T47D (cell line): ENCODE measurements around the gene TK2.
"Not testable (repeated sequence)": the region's sequence is repeated elsewhere in the genome, so short reads cannot be mapped to it uniquely, and the experiment has no call there.

ENCODE experiments used
- DNase-seq, 2 experiments: peaks; one replicate each; pipeline versions ENCODE4 v3.0.0 to v3.0.0-alpha.2; 2011 to 2012; ENCODE audit warnings: low read depth in 1 of 2, low spot score in 1 of 2
- JUND ChIP-seq: IDR thresholded peaks from 2 replicates; pipeline ENCODE4 v1.6.1; 2012; ENCODE audit warnings: low read depth
- in situ Hi-C: cut with HindIII; loops from 2 replicates; pipeline ENCODE4 v1.10.0; 2016; ENCODE audit warnings: low sequenced_read_pairs, low pct_unique_long_range_greater_than_20kb

TK2 gene

GRCh38 chr16:66585481-66586239, 35.7 kb upstream of the TK2 start:
- in situ Hi-C loops = no loop called here
- TF ChIP-seq JUND = no peak
- no peak for DNase-seq

GRCh38 chr16:66581246-66581952, 31.5 kb upstream of the TK2 start:
- TF ChIP-seq JUND = no peak
- no peak for DNase-seq
- in situ Hi-C loops = no loop called here

GRCh38 chr16:66580605-66581209, 30.8 kb upstream of the TK2 start:
- peak; percentile 72 to 84 for DNase-seq
- in situ Hi-C loops = no loop called here
- TF ChIP-seq JUND = no peak

GRCh38 chr16:66578651-66579531, 29.0 kb upstream of the TK2 start, which contains the start of gene CMTM2:
Gene CMTM2, plus strand, starts transcription at chr16:66579463. Its CDS starts 145 bp downstream, at chr16:66579608.
- DNase-seq = no peak
- no peak for TF ChIP-seq JUND
- in situ Hi-C loops = no loop called here

GRCh38 chr16:66576296-66576695, 26.4 kb upstream of the TK2 start:
- no peak for DNase-seq
- TF ChIP-seq JUND = no peak
- in situ Hi-C loops = no loop called here

- TF ChIP-seq JUND = no peak
- no peak for DNase-seq
- in situ Hi-C loops = no loop called here
Measured at GRCh38 chr16:66575060-66575459, 25.1 kb upstream of the TK2 start.

- in situ Hi-C loops = no loop called here
- DNase-seq = no peak
- no peak for TF ChIP-seq JUND
Measured at GRCh38 chr16:66574531-66574930, 24.6 kb upstream of the TK2 start.

GRCh38 chr16:66574081-66574480, 24.2 kb upstream of the TK2 start:
- TF ChIP-seq JUND = no peak
- DNase-seq = no peak
- in situ Hi-C loops = no loop called here

GRCh38 chr16:66572356-66572755, 22.4 kb upstream of the TK2 start:
- TF ChIP-seq JUND = no peak
- in situ Hi-C loops = no loop called here
- DNase-seq = no peak

- in situ Hi-C loops = no loop called here
- DNase-seq = no peak
- TF ChIP-seq JUND = no peak
Measured at GRCh38 chr16:66569827-66570405, 20.0 kb upstream of the TK2 start.

GRCh38 chr16:66569131-66569530, 19.2 kb upstream of the TK2 start:
- in situ Hi-C loops = no loop called here
- no peak for DNase-seq
- no peak for TF ChIP-seq JUND

GRCh38 chr16:66568355-66568754, 18.4 kb upstream of the TK2 start:
- no peak for TF ChIP-seq JUND
- in situ Hi-C loops = no loop called here
- no peak for DNase-seq

GRCh38 chr16:66567270-66567669, 17.3 kb upstream of the TK2 start:
- DNase-seq, in situ Hi-C loops: not testable (repeated sequence)
